Gastroesophageal sphincter (tissue), 4 donors: Measurements from ENCODE around the gene ALOX12B. TPM values are rescaled to one million over a fixed set of nuclear protein-coding genes. Genes with fewer than 3 reads are reported as not detected.
"Not testable (repeated sequence)": the region's sequence is repeated elsewhere in the genome, so short reads cannot be mapped to it uniquely, and the experiment has no call there.

Source experiments
- ATAC-seq: fragments of 150-250 bp; one replicate; pipeline ENCODE4 v1.9.1; 2016; ENCODE audit warnings: mild to moderate bottlenecking, moderate library complexity
- H3K27ac ChIP-seq, 4 donors: fragments of 200-600 bp; sonication (generic) in 3 of 4; 1 replicate in 3 of 4; 2 replicates in 1 of 4; pipeline ENCODE4 v1.5.1; 2016 to 2019
- H3K27me3 ChIP-seq: fragments of 200-600 bp; sonication (generic); one replicate; pipeline ENCODE4 v1.5.1; 2019
- H3K36me3 ChIP-seq, 2 donors: fragments of 200-600 bp; sonication (generic); one replicate each; pipeline ENCODE4 v1.5.1; 2019; ENCODE audit warnings: control low read depth in 1 of 2
- H3K4me1 ChIP-seq, 3 donors: fragments of 200-600 bp; sonication (generic); 1 replicate in 2 of 3; 2 replicates in 1 of 3; pipeline ENCODE4 v1.5.1; 2016 to 2019; ENCODE audit warnings: control low read depth in 2 of 3
- H3K4me3 ChIP-seq, 2 donors: fragments of 200-600 bp; sonication (generic); one replicate each; pipeline ENCODE4 v1.5.1; 2019; ENCODE audit warnings: mild to moderate bottlenecking in 1 of 2, moderate library complexity in 1 of 2
- H3K9me3 ChIP-seq, 3 donors: fragments of 200-600 bp; sonication (generic); one replicate each; pipeline ENCODE4 v1.5.1; 2017 to 2019; ENCODE audit warnings: control low read depth in 2 of 3
- EP300 ChIP-seq: sonication (generic); formaldehyde crosslinking; IDR thresholded peaks from one replicate; pipeline ENCODE4 v1.6.1; 2017; ENCODE audit warnings: antibody characterized with exemption, mild to moderate bottlenecking
- POLR2A ChIP-seq, 2 donors: fragments of 450-650 bp; IDR thresholded peaks; one replicate each; pipeline ENCODE4 v1.6.1; 2017; ENCODE audit warnings: antibody characterized with exemption in 2 of 2, mild to moderate bottlenecking in 2 of 2, moderate library complexity in 1 of 2
- POLR2AphosphoS5 ChIP-seq: sonication (generic); formaldehyde crosslinking; IDR thresholded peaks from one replicate; pipeline ENCODE4 v1.6.1; 2017; ENCODE audit warnings: antibody characterized with exemption
- WGBS, 2 donors: methylation state at CpG; one replicate each; pipeline ENCODE4 v1.1.5; 2018; ENCODE audit warnings: low coverage in 1 of 2; 5-methylcytosine and 5-hydroxymethylcytosine counted together
- small RNA-seq, 4 donors: library from RNA; depleted of rRNA; stranded (forward); fragments of <200 nt; gene quantifications; one replicate each; pipeline ENCODE3, GENCODE V24; 2016
- total RNA-seq, 4 donors: library from RNA; depleted of rRNA; stranded (reverse); fragments of >200 nt; gene quantifications; one replicate each; pipeline ENCODE4 v1.1.0, GENCODE V29; 2016
- TF ChIP-seq, protein P1 (sequence below), 4 experiments: fragments of 200-600 bp in 2 of 4; fragments of 450-650 bp in 2 of 4; sonication (generic) in 1 of 4; IDR thresholded peaks; one replicate each; pipeline ENCODE4 v1.5.1; 2017 to 2019; ENCODE audit warnings: antibody characterized with exemption in 4 of 4, mild to moderate bottlenecking in 2 of 4, moderate library complexity in 2 of 4

Gene ALOX12B
- total RNA-seq, 4 donors from 2014 or later: 0.17 TPM; not detected in 3

- Histone ChIP-seq H3K4me1 (no peaks in the 10 kb centered on the region), H3K4me3 (no peak overlapping the region), H3K27me3 (peaks cover 34% of the 10 kb centered on the region), H3K36me3 (no peaks in the 10 kb centered on the region), H3K9me3 (no peaks in the 10 kb centered on the region), H3K27ac (no peak overlapping the region)
- TF ChIP-seq, protein P1, sequence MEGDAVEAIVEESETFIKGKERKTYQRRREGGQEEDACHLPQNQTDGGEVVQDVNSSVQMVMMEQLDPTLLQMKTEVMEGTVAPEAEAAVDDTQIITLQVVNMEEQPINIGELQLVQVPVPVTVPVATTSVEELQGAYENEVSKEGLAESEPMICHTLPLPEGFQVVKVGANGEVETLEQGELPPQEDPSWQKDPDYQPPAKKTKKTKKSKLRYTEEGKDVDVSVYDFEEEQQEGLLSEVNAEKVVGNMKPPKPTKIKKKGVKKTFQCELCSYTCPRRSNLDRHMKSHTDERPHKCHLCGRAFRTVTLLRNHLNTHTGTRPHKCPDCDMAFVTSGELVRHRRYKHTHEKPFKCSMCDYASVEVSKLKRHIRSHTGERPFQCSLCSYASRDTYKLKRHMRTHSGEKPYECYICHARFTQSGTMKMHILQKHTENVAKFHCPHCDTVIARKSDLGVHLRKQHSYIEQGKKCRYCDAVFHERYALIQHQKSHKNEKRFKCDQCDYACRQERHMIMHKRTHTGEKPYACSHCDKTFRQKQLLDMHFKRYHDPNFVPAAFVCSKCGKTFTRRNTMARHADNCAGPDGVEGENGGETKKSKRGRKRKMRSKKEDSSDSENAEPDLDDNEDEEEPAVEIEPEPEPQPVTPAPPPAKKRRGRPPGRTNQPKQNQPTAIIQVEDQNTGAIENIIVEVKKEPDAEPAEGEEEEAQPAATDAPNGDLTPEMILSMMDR (IDR thresholded peaks at IDR 0.05): no peak
- TF ChIP-seq POLR2A (IDR thresholded peaks at IDR 0.05) (no peak), POLR2AphosphoS5 (no peak), EP300 (no peak)
- no peak for ATAC-seq
- WGBS, 2 donors: 72 to 88% methylated on average over 3 to 4 of the region's 9 CpGs
Observed at GRCh38 chr17:8025176-8025911, 62.2 kb downstream of the ALOX12B start.

DNA sequence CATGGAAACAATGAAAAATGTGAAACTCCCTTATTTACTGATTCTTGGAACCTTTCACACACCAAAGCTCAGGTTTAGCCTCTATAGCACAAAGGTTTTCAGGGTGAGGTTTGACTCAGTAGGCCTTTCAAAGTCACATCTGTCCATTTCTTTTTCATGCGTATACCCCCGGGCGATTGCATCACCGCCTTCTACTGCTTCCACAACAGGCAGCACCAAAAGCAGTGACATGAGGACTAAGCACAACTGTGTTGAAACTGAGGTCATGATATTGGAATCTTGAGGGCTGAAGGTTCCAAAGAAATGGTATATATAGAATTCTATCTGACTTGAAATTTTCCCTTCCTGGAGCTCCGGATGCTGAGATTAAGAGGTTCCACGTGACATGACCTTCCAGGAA, 63.4 kb downstream of the ALOX12B start:
- 67% methylated on average over 1 of the region's 6 CpGs; no CpG with 5 or more reads in 1 of the 2 donors for WGBS, 2 donors
- H3K36me3 ChIP-seq, H3K9me3 ChIP-seq, ATAC-seq, H3K27ac ChIP-seq, H3K4me1 ChIP-seq, H3K4me3 ChIP-seq: not testable (repeated sequence)
- peaks cover 23% of the 10 kb centered on the region for H3K27me3 ChIP-seq

Small RNA genes lying within 50 kb of the gene (small RNA-seq; reads per million reads assigned to genes)
- gene MIR4314: 0 reads per million in 4 donors

Other genes with a start within 250 kb of the ALOX12B start
- 10 to 100 TPM in 3 of 4 donors, 1 to 10 TPM in 1; 6.5 to 41.6 (median 29.6) TPM for gene TMEM88, start 232.7 kb downstream of the ALOX12B start, total RNA-seq
- gene NAA38, start 230.2 kb downstream of the ALOX12B start, total RNA-seq: 10 to 100 TPM; 60.5 to 84.7 (median 69.8) TPM
- 10 to 100 TPM; 12.0 to 18.7 (median 13.7) TPM for gene CYB5D1, start 229.7 kb downstream of the ALOX12B start, total RNA-seq
- gene CHD3, start 198.9 kb downstream of the ALOX12B start, total RNA-seq: 100 to 1,000 TPM in 3 of 4 donors, 10 to 100 TPM in 1; 56.7 to 134 (median 120) TPM
- 1 to 10 TPM; 1.6 to 5.4 (median 2.1) TPM for gene RNF227, start 171.4 kb downstream of the ALOX12B start, total RNA-seq
- 1 to 10 TPM in 1 of 4 donors, under 1 TPM in 1, not detected in 2; 0.58 to 1.3 TPM for gene KCNAB3, start 157.9 kb downstream of the ALOX12B start, total RNA-seq
- 10 to 100 TPM; 20.9 to 44.2 (median 29.0) TPM for gene TRAPPC1, start 155.8 kb downstream of the ALOX12B start, total RNA-seq
- gene CNTROB, start 155.5 kb downstream of the ALOX12B start, total RNA-seq: 10 to 100 TPM; 15.6 to 31.8 (median 18.2) TPM
- not detected for gene GUCY2D, start 85.1 kb downstream of the ALOX12B start, total RNA-seq
- 1 to 10 TPM in 3 of 4 donors, under 1 TPM in 1; 0.69 to 5.6 (median 2.8) TPM for gene ALOX15B, start 48.7 kb downstream of the ALOX12B start, total RNA-seq
- under 1 TPM in 1 of 4 donors, not detected in 3; 0.37 TPM for gene ALOXE3, start 30.8 kb upstream of the ALOX12B start, total RNA-seq
- under 1 TPM in 2 of 4 donors, not detected in 2; 0.89 to 0.94 TPM for gene HES7, start 36.4 kb upstream of the ALOX12B start, total RNA-seq
- 100 to 1,000 TPM in 3 of 4 donors, 10 to 100 TPM in 1; 67.1 to 188 (median 136) TPM for gene PER1, start 64.7 kb upstream of the ALOX12B start, total RNA-seq
- 10 to 100 TPM; 14.6 to 39.8 (median 33.4) TPM for gene VAMP2, start 75.2 kb upstream of the ALOX12B start, total RNA-seq
- 10 to 100 TPM; 11.2 to 18.8 (median 15.5) TPM for gene TMEM107, start 88.7 kb upstream of the ALOX12B start, total RNA-seq
- 10 to 100 TPM in 3 of 4 donors, 1 to 10 TPM in 1; 8.1 to 16.1 (median 12.4) TPM for gene BORCS6, start 102.5 kb upstream of the ALOX12B start, total RNA-seq
- gene AURKB, start 122.9 kb upstream of the ALOX12B start, total RNA-seq: 1 to 10 TPM in 2 of 4 donors, under 1 TPM in 2; 0.54 to 5.3 (median 2.4) TPM
- gene CTC1, start 160.3 kb upstream of the ALOX12B start, total RNA-seq: 10 to 100 TPM; 10.8 to 33.9 (median 14.7) TPM
- gene PFAS, start 161.6 kb upstream of the ALOX12B start, total RNA-seq: 10 to 100 TPM; 10.8 to 28.9 (median 16.0) TPM
- 10 to 100 TPM; 28.5 to 34.6 (median 30.1) TPM for gene RANGRF, start 201.0 kb upstream of the ALOX12B start, total RNA-seq
- gene SLC25A35, start 207.7 kb upstream of the ALOX12B start, total RNA-seq: 1 to 10 TPM in 3 of 4 donors, under 1 TPM in 1; 0.35 to 6.1 (median 3.4) TPM
- 10 to 100 TPM in 2 of 4 donors, 1 to 10 TPM in 2; 4.4 to 25.4 (median 16.2) TPM for gene ARHGEF15, start 222.5 kb upstream of the ALOX12B start, total RNA-seq